ENCODE measurements around the gene RGS12. TPM values are rescaled to one million over a fixed set of nuclear protein-coding genes. Genes with fewer than 3 reads are reported as not detected.

The RGS12 gene
- total and polyA plus RNA-seq, 2 experiments from 2014 or later: 8.0 to 19.0 TPM

DNA sequence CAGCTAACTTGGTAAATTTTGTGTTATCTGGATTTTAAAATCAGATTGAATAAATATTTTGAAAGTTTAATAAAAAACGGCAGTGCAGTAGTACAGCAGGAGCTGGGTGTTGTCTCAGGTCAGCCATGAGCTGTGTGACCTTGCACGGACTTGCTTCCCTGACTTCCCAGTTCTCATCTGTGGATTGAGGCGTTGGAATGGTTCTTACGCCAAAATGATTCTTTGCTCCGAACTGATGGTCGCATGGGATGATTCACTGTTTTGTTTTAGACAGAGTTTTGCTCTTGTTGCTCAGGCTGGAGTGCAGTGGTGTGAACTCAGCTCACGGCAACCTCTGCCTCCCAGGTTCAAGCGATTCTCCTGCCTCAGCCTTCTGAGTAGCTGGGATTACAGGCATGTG is 45.0 kb downstream of the RGS12 start:
- H3K4me3 Mint-ChIP-seq: no peak overlapping the region
- no peak for DNase-seq (ENCODE audit: low spot score)

More for the DNA sequence above, 45.0 kb downstream of the RGS12 start:
- ATAC-seq: no peak
- peaks cover 19% of the 10 kb centered on the region for H3K4me1 Mint-ChIP-seq
- H3K27me3 ChIP-seq (ENCODE audit: insufficient read depth): no peaks in the 10 kb centered on the region
- H3K4me1 ChIP-seq (ENCODE audit: insufficient read depth): peaks cover 8% of the 10 kb centered on the region
- H3K9me2 ChIP-seq (ENCODE audit: insufficient read depth): no peaks in the 10 kb centered on the region
- H3K9me3 Mint-ChIP-seq: no peaks in the 10 kb centered on the region
- H3K27ac Mint-ChIP-seq: no peak overlapping the region
- no peak for TF ChIP-seq EZH2phosphoT487 (IDR thresholded peaks at IDR 0.05; ENCODE audit: unreplicated experiment)
- no peak for TF ChIP-seq CREB1 (CRISPR knock-in tag; IDR thresholded peaks at IDR 0.05; ENCODE audit: low read depth)
- TF ChIP-seq, protein P1, sequence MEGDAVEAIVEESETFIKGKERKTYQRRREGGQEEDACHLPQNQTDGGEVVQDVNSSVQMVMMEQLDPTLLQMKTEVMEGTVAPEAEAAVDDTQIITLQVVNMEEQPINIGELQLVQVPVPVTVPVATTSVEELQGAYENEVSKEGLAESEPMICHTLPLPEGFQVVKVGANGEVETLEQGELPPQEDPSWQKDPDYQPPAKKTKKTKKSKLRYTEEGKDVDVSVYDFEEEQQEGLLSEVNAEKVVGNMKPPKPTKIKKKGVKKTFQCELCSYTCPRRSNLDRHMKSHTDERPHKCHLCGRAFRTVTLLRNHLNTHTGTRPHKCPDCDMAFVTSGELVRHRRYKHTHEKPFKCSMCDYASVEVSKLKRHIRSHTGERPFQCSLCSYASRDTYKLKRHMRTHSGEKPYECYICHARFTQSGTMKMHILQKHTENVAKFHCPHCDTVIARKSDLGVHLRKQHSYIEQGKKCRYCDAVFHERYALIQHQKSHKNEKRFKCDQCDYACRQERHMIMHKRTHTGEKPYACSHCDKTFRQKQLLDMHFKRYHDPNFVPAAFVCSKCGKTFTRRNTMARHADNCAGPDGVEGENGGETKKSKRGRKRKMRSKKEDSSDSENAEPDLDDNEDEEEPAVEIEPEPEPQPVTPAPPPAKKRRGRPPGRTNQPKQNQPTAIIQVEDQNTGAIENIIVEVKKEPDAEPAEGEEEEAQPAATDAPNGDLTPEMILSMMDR (conservative IDR thresholded peaks at IDR 0.05; ENCODE audit: low read depth in 2 of 2): no peak
- TF ChIP-seq, protein P2, sequence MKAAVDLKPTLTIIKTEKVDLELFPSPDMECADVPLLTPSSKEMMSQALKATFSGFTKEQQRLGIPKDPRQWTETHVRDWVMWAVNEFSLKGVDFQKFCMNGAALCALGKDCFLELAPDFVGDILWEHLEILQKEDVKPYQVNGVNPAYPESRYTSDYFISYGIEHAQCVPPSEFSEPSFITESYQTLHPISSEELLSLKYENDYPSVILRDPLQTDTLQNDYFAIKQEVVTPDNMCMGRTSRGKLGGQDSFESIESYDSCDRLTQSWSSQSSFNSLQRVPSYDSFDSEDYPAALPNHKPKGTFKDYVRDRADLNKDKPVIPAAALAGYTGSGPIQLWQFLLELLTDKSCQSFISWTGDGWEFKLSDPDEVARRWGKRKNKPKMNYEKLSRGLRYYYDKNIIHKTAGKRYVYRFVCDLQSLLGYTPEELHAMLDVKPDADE (IDR thresholded peaks at IDR 0.05): no peak
- TF ChIP-seq EZH2 (IDR thresholded peaks at IDR 0.05; ENCODE audit: low read depth, unreplicated experiment): no peak
- TF ChIP-seq, protein P3, sequence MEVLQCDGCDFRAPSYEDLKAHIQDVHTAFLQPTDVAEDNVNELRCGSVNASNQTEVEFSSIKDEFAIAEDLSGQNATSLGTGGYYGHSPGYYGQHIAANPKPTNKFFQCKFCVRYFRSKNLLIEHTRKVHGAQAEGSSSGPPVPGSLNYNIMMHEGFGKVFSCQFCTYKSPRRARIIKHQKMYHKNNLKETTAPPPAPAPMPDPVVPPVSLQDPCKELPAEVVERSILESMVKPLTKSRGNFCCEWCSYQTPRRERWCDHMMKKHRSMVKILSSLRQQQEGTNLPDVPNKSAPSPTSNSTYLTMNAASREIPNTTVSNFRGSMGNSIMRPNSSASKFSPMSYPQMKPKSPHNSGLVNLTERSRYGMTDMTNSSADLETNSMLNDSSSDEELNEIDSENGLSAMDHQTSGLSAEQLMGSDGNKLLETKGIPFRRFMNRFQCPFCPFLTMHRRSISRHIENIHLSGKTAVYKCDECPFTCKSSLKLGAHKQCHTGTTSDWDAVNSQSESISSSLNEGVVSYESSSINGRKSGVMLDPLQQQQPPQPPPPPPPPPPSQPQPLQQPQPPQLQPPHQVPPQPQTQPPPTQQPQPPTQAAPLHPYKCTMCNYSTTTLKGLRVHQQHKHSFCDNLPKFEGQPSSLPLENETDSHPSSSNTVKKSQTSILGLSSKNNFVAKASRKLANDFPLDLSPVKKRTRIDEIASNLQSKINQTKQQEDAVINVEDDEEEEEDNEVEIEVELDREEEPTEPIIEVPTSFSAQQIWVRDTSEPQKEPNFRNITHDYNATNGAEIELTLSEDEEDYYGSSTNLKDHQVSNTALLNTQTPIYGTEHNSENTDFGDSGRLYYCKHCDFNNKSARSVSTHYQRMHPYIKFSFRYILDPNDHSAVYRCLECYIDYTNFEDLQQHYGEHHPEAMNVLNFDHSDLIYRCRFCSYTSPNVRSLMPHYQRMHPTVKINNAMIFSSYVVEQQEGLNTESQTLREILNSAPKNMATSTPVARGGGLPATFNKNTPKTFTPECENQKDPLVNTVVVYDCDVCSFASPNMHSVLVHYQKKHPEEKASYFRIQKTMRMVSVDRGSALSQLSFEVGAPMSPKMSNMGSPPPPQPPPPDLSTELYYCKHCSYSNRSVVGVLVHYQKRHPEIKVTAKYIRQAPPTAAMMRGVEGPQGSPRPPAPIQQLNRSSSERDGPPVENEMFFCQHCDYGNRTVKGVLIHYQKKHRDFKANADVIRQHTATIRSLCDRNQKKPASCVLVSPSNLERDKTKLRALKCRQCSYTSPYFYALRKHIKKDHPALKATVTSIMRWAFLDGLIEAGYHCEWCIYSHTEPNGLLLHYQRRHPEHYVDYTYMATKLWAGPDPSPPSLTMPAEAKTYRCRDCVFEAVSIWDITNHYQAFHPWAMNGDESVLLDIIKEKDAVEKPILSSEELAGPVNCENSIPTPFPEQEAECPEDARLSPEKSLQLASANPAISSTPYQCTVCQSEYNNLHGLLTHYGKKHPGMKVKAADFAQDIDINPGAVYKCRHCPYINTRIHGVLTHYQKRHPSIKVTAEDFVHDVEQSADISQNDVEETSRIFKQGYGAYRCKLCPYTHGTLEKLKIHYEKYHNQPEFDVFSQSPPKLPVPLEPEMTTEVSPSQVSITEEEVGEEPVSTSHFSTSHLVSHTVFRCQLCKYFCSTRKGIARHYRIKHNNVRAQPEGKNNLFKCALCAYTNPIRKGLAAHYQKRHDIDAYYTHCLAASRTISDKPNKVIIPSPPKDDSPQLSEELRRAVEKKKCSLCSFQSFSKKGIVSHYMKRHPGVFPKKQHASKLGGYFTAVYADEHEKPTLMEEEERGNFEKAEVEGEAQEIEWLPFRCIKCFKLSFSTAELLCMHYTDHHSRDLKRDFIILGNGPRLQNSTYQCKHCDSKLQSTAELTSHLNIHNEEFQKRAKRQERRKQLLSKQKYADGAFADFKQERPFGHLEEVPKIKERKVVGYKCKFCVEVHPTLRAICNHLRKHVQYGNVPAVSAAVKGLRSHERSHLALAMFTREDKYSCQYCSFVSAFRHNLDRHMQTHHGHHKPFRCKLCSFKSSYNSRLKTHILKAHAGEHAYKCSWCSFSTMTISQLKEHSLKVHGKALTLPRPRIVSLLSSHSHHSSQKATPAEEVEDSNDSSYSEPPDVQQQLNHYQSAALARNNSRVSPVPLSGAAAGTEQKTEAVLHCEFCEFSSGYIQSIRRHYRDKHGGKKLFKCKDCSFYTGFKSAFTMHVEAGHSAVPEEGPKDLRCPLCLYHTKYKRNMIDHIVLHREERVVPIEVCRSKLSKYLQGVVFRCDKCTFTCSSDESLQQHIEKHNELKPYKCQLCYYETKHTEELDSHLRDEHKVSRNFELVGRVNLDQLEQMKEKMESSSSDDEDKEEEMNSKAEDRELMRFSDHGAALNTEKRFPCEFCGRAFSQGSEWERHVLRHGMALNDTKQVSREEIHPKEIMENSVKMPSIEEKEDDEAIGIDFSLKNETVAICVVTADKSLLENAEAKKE (CRISPR knock-in tag; IDR thresholded peaks at IDR 0.05): no peak
- TF ChIP-seq ZNF331 (CRISPR knock-in tag; IDR thresholded peaks at IDR 0.05; ENCODE audit: low read depth): no peak
- H3K36me3 ChIP-seq (ENCODE audit: insufficient read depth): no peaks in the 10 kb centered on the region
- peaks cover 3% of the 10 kb centered on the region; the same call in 1 of the 2 replicates for H3K79me2 ChIP-seq (replicated peaks; ENCODE audit: insufficient read depth)
- H3K27me3 Mint-ChIP-seq (ENCODE audit: insufficient read depth, low read depth, poor library complexity): peaks cover 9% of the 10 kb centered on the region
- no peak overlapping the region for H3K27ac ChIP-seq (ENCODE audit: low read depth)
- no peak overlapping the region for H3K4me2 ChIP-seq
- H3K36me3 Mint-ChIP-seq (ENCODE audit: low read depth): no peaks in the 10 kb centered on the region
- no peak overlapping the region for H2AFZ ChIP-seq
- no peaks in the 10 kb centered on the region for H3F3A ChIP-seq (replicated peaks; ENCODE audit: low read depth)
- no peaks in the 10 kb centered on the region; the same call in 1 of the 2 replicates for H4K20me1 ChIP-seq (replicated peaks; ENCODE audit: insufficient read depth)
- no peak overlapping the region for H3K4me3 ChIP-seq

All from GM23338 (cell line).